ENCODE measurements around the gene AMER2. TPM values are rescaled to one million over a fixed set of nuclear protein-coding genes. Genes with fewer than 3 reads are reported as not detected.

The AMER2 gene
- total and polyA plus RNA-seq, 8 donors = 0.07 TPM; not detected in 7

DNA sequence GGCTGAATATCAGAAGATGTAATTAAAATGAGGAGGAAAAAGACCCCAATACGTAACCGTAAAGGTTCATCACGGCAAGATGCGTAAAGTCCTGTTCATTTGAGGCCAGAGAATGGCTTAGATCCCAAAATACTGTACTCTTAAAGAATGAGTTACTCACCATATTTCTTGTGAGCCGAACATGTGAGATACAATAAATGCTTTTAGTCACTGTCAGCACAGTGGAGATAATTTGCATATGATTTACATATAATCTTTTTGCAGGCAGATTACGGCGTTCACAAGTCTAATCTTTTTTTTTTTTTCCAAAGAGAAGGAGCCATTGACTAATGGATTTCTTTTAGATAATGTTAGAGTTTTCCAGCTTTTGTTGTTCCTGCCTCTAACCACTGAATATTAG lies 28.4 kb downstream of the AMER2 start:
- ATAC-seq (no peak), FAIRE-seq (no peak), DNase-seq (no peak)
- Histone ChIP-seq H3K27ac (no peak overlapping the region), H3K27me3 (peaks cover 0 to 5% (median 2%) of the 10 kb centered on the region in 4 donors), H3K4me1 (no peaks in the 10 kb centered on the region), H3K36me3 (no peaks in the 10 kb centered on the region), H3K4me3 (no peak overlapping the region), H3K9me3 (no peaks in the 10 kb centered on the region)
- 64 to 74% methylated on average over 7 of the region's 7 CpGs for WGBS, 2 donors
- TF ChIP-seq, protein P1, sequence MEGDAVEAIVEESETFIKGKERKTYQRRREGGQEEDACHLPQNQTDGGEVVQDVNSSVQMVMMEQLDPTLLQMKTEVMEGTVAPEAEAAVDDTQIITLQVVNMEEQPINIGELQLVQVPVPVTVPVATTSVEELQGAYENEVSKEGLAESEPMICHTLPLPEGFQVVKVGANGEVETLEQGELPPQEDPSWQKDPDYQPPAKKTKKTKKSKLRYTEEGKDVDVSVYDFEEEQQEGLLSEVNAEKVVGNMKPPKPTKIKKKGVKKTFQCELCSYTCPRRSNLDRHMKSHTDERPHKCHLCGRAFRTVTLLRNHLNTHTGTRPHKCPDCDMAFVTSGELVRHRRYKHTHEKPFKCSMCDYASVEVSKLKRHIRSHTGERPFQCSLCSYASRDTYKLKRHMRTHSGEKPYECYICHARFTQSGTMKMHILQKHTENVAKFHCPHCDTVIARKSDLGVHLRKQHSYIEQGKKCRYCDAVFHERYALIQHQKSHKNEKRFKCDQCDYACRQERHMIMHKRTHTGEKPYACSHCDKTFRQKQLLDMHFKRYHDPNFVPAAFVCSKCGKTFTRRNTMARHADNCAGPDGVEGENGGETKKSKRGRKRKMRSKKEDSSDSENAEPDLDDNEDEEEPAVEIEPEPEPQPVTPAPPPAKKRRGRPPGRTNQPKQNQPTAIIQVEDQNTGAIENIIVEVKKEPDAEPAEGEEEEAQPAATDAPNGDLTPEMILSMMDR (IDR thresholded peaks at IDR 0.05) = no peak
- intact Hi-C loops (cut with DNase I) = no loop called here

DNA sequence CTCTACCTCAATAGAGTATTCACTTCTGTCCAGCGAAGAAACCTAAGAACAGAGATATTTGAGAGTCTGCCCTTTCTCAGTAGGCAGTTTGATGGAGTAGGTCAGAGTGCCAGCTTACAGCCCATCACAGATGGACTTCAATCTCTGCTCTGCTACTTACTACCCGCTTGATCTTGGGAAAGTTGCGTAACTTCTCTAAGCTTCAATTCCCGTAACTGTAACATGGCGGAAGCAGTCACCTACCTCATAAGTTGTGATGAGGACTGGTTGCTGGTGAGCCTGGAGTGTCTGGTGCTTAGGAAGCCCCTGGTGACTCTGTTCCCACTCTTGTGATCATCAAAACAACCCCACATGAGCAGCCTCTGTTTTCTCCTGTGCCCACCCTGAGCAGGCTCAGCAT lies 31.0 kb downstream of the AMER2 start:
- Histone ChIP-seq H3K27me3 (peaks cover 0 to 5% (median 2%) of the 10 kb centered on the region in 4 donors), H3K36me3 (no peaks in the 10 kb centered on the region), H3K4me1 (no peaks in the 10 kb centered on the region), H3K4me3 (no peak overlapping the region), H3K27ac (no peak overlapping the region), H3K9me3 (no peaks in the 10 kb centered on the region)
- no peak for DNase-seq
- TF ChIP-seq, protein P1 (IDR thresholded peaks at IDR 0.05) = no peak
- WGBS, 2 donors = 72 to 75% methylated on average over 5 of the region's 5 CpGs
- intact Hi-C loops (cut with DNase I) = no loop called here
- ATAC-seq = no peak
- no peak for FAIRE-seq

DNA sequence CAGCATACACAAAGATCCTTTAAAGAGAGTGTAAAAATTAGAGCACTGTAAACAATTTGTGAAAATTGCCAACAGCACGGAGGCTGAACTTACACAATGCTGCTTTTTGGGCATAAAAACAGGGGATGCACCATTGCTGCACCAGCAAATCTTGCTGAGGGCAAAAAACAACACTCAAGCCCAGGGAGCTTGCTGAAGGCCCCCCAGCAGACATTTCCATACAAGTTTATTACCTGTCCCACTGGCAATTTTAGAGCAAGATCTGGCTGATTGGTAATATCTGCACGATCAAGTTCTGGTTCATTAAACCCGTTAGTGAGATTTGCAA lies 34.3 kb downstream of the AMER2 start:
- TF ChIP-seq, protein P1 (IDR thresholded peaks at IDR 0.05) = no peak
- DNase-seq (no peak), FAIRE-seq (no peak), ATAC-seq (no peak)
- no peak overlapping the region for H3K4me3 ChIP-seq
- H3K36me3 ChIP-seq = no peaks in the 10 kb centered on the region
- H3K4me1 ChIP-seq = no peaks in the 10 kb centered on the region
- no peaks in the 10 kb centered on the region for H3K9me3 ChIP-seq
- 39 to 56% methylated on average over 3 of the region's 3 CpGs for WGBS, 2 donors
- no peak overlapping the region for H3K27ac ChIP-seq
- intact Hi-C loops (cut with DNase I) = no loop called here
- H3K27me3 ChIP-seq = no peaks in the 10 kb centered on the region

DNA sequence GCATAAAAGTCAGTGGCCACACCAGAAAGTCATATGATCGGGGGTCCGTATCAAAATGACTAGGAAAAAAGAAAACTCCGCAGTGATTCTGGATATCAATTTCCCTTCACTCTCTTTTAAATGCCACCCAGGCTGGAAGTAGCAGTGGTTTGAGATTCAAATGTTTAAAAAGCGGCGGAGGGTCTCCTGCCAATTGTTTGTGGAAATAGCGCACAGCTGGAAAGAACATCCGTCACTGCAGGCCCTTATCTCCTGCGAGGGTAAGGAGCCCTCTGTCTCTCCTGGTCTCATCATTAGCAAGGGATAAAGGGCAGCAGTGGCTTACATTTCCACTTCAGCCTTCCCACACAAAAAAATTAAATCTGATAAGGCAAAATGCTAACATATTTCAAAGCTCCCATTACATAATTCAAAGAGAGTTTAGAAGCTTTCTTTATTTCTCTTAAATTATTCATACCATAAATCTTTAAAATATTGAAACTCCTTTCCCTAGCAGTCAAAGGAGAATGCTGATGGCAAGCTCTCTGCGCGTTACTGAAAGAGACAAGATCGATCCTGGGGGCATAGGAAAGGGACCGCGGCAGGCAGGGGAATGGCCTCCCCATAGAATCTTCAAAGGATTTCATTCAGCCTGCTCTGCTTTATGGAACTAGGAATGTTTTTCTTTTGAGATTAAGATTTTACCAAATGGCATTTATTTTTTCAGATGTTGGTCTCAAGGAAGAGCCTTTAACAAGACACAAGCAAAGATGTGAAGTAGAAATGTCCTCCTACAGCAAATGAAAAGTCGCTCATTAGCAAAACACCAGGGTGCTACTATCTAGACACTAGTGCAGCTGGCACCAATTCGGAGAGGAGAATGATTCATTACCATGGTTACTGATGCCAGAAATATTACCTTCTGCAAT lies 35.0 kb downstream of the AMER2 start:
- FAIRE-seq = no peak

More for the DNA sequence above, 35.0 kb downstream of the AMER2 start:
- WGBS, 2 donors = 12 to 15% methylated on average over 15 of the region's 15 CpGs
- Histone ChIP-seq H3K36me3 (no peaks in the 10 kb centered on the region), H3K9me3 (no peaks in the 10 kb centered on the region), H3K27me3 (no peaks in the 10 kb centered on the region), H3K4me1 (no peaks in the 10 kb centered on the region), H3K4me3 (no peak overlapping the region), H3K27ac (no peak overlapping the region)
- DNase-seq (no peak), ATAC-seq (no peak)
- intact Hi-C loops (cut with DNase I) = no loop called here
- TF ChIP-seq, protein P1 (IDR thresholded peaks at IDR 0.05) = no peak

All from pancreas (tissue), 10 donors.